Dedifferentiated amniotic fluid mesenchymal stem cell (primary cell): Measurements from ENCODE around the gene GLT8D1.
"Not testable (repeated sequence)": the region's sequence is repeated elsewhere in the genome, so short reads cannot be mapped to it uniquely, and the experiment has no call there.

ENCODE experiments used
- DNase-seq: peaks from one replicate; pipeline ENCODE4 v3.0.0-alpha.2; 2016; ENCODE audit errors: extremely low spot score

The GLT8D1 gene

DNA sequence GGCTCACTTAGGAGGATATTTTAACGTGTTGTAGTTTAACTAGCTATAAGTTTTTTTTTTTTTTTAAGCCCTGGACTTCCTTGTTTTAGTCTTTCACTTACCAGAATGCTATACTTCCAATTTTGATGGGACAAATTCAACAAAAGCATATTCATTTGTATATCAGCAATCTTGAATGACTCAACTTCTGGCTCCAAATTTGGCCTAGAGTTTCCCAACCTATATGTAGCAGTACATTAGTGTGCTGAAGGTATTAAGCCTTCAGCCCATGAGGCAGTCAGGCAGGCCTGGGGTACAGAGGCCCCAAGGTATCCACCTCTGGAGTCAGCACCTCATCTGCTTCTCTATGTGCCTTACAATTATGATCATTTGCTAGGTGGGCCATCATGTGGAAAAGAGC is 25.8 kb downstream of the GLT8D1 start:
- DNase-seq, result no peak

DNA sequence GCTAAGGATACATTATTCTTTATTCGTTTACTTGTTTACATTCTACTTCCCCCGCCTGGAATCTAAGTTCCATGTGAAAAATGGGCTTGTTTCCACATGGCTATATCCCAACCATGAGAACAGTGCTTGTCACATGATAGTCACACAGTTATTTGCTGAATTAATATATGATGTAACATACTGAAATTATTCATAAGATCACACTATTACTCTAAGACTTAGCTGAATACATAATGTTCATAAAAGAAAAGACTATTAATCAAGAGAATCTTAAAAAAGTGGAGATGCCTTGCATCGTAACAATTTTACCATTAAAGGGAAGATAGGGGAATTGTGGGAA is 26.4 kb downstream of the GLT8D1 start:
- DNase-seq, result peak; percentile 66

GRCh38 chr3:52678265-52679198 is 27.1 kb downstream of the GLT8D1 start:
- DNase-seq, result no peak

DNA sequence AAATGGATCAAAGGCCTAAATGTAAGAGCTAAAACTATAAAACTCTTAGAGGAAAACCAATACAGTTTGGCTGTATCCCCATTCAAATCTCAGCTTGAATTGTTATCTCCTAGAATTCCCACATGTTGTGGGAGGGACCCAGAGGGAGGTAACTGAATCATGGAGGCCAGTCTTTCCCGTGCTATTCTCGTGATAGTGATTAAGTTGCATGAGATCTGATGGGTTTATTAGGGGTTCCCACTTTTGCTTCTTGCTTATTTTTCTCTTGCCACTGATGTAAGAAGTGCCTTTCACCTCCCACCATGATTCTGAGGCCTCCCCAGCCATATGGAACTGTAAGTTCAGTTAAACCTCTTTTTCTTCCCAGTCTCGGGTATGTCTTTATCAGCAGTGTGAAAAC is 29.4 kb downstream of the GLT8D1 start:
- DNase-seq, result not testable (repeated sequence)

- DNase-seq, result no peak
Observed at GRCh38 chr3:52671676-52672075, 33.9 kb downstream of the GLT8D1 start.

DNA sequence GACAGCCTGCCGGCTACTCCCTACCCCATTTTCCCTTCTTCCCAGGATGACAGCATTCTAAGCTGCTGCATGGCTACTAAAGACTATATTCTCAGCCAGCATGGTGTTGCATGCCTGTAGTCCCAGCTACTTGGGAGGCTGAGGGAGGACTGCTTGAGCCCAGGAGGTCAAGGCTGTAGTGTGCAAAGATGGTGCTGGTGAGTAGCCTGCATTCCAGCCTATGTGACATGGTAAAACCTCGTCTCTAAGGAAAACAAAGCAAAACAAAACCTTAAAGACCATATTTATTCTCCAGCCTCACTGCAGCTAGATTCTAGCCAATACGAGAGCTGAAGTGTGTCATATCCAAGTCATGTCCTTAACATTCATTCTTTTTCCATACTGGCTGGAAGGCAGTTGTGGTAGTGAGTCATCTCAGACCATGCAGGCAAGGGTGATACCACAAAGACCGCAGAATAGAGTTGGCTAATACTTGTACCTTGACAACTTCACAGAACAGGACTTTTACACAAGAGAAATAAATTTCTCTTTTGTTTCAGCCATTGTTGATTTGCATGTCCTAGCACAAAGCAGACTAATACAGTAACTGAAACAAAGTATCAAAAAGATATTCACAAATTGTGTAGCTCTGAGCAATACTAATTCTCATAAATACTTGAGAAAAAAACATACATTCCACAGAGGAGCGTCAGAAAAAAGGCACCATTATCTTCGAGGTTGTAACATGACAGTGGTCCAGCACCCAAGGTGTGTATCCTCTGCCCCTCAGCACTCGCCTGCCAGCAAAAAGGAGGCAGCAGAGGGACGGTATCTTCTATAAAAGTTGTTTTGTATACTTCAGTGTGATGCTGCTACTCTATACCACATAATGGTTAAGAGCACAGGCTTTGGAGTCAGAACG is 34.7 kb downstream of the GLT8D1 start:
- peak; percentile 99 for DNase-seq

GRCh38 chr3:52663098-52663497 is 42.5 kb downstream of the GLT8D1 start:
- DNase-seq, result no peak

DNA sequence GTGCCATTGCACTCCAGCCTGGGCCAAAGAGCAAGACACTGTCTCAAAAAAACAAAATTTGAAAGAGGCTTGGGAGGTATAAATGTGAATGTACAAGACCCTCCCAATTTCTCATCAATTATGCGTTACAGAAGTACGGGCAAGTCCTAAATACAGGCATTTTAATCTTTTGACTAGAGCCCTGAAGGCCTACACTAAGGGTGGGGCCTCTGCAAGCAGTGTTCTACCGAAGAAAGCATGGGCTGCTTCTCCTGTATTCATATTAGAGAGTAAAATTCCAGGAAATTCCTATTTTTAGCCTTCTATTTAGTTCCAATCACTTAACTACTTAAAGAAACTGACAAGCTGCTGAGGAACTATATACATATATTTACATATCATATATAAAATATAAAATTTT is 45.5 kb downstream of the GLT8D1 start:
- no peak for DNase-seq

DNA sequence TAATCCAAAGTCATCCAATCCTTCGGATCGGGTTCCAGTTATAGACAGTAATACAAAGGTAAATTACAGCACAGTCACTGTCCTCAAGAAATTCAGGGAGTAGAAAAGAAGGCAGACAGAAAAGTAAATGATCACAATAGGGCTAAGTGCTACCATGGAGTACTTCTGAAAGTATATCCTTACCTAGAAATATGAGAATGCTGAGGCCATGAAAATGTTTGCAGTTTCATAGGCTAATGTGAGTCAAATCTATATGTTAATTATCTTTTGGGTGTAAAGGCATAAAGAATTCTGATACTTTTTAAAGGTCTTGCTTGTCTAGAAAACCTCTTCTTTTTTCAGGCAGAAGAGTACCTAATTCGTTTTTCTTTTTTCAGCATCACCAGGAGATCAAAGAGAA is 49.7 kb downstream of the GLT8D1 start:
- no peak for DNase-seq

GRCh38 chr3:52651592-52651991 is 54.0 kb downstream of the GLT8D1 start:
- no peak for DNase-seq

DNA sequence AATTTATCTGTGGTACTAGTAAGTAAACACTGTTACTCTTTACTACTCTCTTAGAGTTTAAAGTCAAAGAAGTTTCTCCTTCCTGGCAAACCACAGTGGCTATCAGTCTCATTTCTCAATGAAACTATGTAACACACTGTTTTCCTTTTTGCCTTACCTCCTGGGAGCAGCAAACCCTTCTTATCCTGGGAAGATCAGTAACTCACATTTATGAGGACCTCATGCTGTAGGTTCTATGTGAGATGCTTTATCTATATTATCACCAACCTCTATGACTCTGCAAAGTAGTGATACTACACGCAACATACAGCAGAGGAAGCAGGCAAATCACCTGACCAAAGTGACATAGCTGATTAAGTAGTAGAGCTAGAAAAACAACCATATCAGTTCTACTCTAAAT is 55.2 kb downstream of the GLT8D1 start:
- no peak for DNase-seq

- no peak for DNase-seq
Observed at GRCh38 chr3:52649461-52650210, 56.0 kb downstream of the GLT8D1 start.

GRCh38 chr3:52645549-52645948 is 60.0 kb downstream of the GLT8D1 start:
- DNase-seq, result no peak
